HG02610 (cell line): ENCODE data around the gene ENOSF1.
"Not testable (repeated sequence)": the region's sequence is repeated elsewhere in the genome, so short reads cannot be mapped to it uniquely, and the experiment has no call there.

Experiments
- ATAC-seq: cut with Tn5 transposase; IDR thresholded peaks from one replicate; pipeline ENCODE4 v1.9.1; 2021; ENCODE audit warnings: mild to moderate bottlenecking, moderate library complexity; ENCODE audit not compliant: unreplicated experiment

ENOSF1 gene

DNA sequence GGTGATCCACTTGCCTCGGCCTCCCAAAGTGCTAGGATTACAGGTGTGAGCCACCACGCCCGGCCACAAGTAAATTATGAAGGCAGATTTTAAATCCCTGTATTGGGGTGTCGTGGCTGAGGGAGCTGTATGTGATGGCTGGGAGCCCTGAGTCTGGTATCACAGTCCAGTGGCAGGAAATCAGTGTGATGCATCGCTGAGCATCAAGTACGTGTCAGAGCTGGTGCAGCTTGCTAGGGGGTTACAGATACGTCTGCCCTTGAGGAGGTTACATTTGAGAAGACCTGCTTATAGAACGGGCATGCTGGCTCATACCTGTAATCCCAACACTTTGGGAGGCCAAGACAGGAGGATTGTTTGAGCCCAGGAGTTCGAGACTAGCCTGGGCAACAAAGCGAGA, 4.3 kb downstream of the ENOSF1 start:
- no peak for ATAC-seq

DNA sequence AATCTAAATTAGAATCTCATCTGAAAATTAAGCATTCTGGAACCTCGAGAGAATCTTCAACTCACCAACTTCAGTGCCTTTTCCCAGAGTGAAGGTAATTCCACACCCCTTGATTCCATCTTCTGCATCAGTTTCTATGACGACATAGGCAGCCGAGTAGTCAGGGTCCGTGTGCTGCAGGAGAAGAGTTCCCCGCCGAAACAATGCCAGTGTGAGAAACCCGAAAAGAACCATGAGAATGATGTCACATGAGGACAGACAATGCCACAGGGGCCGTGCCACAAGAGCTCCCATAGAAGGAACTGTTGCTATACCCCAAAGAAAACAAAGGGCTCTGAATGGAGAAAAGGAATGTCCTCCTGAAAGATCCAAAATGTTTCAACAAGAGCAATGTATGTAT, 6.0 kb downstream of the ENOSF1 start:
- no peak for ATAC-seq

DNA sequence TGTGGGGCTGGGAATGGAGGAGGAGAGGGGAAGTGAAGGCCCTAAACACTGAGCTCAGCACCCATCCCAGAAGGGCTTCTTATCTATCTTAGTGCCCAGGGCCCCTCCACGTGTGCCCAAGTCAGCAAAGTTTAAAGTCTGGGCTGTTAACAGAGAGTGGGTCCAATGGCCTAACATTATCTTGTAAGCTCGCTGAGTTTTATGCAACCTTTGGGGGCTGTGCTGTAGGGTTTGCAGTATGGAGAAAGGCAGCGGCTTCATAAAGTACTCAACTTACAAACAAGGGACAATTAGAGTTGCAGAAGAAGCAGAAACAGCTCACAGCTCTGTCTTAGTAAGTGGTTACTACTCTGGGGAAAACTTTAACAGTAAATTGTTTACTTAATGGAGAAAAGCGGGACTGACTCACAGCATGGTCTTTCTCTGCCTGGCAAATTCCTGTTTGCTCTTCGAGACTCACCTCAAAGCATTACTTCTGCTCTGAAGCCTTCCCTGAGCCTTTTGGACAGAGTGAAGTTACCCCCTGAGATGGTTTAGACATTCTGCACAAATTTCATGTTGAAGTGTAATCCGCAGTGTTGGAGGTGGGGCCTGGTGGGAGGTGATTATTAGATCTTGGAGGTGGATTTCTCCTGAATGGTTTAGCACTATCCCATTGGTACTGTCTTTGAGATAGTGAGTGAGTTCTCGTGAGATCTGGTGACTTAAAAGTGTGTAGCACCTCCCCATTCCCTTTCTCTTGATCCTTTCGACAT, 9.0 kb downstream of the ENOSF1 start:
- no peak for ATAC-seq

DNA sequence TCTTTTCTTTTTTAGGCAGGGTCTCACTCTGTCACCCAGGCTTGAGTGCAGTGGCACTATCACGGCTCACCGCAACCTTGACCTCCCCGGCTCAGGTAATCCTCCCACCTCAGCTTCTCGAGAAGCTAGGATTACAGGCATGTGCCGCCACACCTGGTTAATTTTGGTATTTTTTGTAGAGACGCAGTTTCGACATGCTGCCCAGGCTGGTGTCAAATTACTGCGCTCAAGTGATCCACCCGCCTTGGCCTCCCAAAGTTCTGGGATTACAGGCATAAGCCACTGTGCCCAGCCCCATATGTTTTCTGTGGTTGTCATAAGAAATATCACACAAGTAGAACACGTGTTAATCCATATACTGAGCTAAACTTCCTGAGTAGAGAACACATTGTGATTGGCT, 14.6 kb downstream of the ENOSF1 start:
- ATAC-seq, result no peak

DNA sequence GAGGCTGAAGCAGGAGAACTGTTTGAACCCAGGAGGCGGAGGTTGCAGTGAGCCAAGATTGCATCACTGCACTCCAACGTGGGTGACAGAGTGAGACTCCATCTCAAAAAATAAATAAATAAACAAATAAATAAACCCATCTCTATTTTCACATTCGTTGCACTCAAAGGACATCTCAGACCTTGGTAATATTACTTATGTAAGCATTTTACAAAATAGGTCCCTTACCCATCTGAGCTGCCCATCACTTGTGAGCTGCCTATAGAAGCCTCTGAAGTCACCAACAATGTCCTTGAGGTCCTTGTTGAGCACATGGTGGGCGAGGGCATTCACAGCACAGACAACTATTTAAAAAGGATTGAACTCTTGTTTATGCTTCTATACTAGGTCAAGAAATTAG, 15.4 kb downstream of the ENOSF1 start:
- no peak for ATAC-seq

DNA sequence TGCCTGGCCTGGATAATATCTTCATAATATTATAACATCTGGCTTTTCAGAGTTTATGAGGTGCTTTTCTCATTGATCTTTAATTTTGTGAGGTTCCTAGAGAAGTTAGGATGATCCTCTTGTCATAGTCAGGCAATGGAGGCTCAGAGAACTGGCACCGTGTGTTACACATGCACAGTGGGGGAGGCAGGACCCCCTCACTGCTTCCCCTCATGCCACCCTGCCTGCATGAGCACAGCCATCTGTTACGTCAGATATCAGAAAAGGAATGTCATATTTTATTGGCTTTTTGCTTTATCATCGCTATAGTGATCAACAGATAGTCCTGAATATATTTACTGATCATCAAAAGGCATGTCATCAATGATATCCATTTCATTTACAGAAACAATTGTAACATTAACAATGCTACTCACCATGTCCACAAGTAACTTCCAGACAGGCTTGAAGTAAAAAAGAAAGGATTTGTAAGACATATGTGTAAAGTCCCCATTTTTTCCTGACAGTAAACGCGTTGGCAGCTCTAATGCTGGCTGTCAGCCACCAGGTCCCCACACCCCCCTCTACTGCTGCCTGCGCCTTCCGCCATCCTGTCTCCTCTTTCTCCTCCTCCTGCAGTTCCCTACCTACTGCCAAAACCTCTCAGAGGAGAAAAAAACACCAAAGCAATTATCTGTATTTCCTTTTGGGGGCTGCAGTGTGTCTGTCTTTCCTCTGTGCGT, 18.8 kb downstream of the ENOSF1 start:
- ATAC-seq, result no peak

DNA sequence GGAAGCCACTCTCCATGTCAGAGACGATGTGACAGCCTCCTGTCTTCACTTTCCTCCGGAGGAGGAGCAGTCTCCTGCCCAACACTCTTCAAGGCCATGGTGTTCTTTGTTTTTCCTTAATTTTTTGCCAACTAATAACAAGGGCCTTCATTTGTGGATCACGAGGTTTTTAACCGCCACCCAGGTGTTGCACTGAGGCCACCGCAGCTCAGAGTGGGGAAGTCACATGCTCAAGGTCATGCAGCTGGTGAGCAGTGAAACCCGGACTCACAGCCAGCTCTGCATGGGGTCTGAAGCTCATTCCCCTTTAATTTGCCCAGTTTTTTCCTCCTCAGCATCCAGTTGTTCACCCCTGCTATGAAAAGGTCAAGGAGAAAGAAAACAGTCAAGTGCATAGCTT, 19.6 kb downstream of the ENOSF1 start:
- ATAC-seq, result no peak

DNA sequence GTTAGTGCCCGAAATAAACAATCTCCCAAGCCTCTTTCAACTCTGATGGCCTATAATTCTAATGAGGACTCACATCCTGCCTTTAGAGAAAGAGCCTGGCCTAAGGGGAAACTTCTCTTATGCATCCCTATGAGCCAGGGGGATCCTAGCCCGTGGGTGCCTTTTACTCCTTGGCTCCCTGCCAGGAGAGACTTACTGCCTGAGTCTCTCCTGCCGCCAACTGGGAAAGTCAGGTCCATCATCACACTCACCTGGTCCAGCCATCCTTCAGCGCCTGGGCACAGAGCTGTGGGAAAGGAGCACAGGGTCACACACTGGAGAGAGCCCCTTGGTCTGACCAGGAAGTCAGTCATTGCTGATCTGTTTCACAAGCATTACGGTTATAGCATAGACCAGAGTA, 24.1 kb downstream of the ENOSF1 start:
- ATAC-seq, result no peak

DNA sequence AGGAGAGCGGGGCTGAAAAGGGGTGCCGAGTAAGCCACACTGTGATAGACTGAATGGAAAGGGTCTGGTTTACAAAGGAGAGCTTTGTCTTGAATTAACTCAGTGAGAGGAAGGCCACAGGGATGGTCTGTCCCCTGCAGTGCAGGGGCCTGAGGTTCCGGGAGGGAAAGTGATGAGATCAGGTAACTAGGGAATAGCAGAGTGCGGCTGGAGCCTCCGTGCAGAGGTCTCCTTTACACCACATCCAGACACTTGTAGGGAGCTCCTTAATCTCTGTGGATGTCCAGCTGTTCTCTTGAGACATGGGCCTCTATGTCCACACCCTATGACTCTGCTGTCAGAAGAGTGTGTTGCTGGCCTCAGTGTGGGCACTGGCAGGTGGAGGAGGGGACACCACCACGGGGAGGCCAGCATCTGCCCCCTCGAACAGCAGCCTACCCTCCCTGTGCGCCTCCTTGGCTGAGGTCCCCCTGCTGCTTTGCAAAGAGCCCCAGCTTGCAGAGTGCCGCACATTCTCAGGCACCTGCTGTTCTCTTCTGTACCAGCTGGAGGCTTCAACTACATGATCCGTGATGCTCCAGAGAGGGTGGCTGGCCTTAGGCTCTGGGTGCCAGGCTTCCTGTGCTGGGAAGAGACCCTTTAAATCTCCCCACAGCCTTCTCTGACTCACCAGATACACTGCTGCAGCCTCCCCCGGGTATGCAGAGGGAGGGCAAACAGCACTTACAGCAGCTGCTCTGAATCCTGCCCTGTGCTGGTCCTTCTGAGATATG, 25.9 kb downstream of the ENOSF1 start:
- no peak for ATAC-seq

DNA sequence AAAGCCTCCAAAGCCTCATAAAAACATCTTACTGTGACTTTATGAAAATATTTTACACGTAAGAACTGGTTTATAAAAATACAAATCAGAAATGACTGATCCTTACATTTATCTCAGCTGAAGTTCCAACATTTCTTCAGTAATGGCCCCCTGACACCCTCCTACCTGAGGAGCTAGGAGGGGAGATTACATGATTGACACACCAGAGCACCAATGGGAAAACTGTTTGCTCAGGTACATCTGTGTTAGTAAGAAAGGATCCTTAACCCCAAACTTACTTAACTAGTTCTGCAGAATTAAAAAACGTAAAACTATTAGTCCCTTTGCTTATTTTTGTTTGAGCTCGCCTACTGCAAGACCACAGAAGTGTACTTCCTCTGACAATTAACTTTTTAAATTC, 27.0 kb downstream of the ENOSF1 start:
- ATAC-seq, result no peak

DNA sequence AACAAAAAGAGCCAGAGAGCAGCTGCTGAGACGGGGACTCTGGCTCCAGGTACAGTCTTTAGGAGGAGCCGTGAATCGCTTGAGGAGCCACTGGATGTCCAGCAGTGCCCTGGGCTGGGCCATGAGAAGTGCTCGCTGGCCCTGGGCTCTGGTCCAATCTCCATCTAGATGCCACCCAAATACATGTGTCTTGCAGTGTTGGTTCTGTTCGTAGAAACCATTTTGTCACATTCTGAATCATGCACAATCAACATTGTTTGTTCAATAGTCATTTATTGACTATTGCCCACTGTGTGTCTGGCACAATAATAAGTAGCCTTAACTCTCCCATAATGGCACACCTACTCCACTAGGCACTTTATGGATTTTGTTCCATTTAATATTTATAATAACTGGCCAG, 28.9 kb downstream of the ENOSF1 start:
- ATAC-seq, result no peak

DNA sequence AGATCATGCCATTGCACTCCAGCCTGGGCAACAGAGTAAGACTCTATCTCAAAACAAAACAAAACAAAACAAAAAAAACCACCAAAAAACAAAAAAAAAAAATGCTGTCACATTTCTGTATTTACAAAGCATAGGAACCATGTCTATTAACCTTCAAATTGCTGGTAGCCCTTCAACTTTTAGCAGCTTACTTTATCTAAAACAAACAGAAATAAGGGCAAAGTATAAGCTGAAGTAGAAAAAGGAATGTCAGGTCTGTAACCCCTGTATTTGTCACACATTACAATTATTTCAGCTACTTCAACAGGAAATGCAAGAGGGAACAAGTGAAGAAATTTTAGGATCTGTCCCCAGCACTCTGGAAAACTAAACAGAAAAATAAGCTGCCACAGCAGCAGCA, 29.6 kb downstream of the ENOSF1 start:
- ATAC-seq, result no peak

DNA sequence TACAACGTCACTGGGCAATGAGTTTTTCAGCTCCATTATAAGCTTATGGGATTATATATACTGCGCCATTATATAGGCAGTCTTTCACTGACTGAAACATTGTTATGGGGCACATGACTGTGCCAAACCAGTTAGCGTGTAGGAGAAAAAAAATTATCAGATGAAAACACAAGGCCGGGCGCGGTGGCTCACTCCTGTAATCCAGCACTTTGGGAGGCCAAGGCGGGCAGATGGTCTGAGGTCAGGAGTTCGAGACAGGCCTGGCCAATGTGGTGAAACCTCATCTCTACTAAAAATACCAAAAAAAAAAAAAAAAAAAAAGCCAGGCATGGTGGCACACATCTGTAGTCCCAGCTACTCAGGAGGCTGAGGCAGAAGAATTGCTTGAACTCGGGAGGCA, 30.0 kb downstream of the ENOSF1 start:
- not testable (repeated sequence) for ATAC-seq

DNA sequence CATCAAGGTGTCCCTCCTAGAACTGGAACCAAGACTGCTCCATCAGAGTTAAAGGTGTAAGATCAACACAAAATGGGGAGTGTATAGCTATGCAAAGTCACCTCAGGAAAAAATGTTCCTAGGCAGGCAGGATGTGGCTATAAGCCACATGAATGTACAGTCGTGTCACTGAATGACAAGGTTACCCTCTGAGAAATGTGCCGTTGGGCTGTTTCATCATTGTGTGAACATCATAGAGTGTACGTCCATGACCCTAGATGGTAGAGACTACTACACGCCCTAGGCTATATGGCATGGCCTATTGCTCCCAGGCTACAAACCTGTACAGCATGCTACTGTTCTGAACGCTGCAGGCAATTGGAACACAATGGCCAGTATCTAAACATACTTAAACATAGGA, 30.4 kb downstream of the ENOSF1 start:
- no peak for ATAC-seq

DNA sequence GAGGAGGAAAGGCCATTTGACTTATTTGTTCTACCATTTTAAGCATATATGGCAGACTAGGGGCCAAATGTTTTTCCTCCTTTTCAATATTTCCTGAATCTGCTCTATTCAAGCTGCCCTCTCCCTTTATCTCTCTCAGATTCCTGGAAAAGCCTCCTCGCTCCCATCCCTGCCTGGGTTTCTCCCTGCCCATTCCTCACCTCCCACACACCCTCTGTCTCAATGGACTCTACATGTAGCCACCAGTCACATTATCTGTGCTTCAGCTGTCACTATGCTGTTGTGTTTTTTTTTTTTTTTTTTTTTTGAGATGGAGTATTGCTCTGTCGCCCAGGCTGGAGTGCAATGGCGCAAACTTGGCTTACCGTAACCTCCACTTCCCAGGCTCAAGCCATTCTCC, 32.0 kb downstream of the ENOSF1 start:
- ATAC-seq, result no peak

DNA sequence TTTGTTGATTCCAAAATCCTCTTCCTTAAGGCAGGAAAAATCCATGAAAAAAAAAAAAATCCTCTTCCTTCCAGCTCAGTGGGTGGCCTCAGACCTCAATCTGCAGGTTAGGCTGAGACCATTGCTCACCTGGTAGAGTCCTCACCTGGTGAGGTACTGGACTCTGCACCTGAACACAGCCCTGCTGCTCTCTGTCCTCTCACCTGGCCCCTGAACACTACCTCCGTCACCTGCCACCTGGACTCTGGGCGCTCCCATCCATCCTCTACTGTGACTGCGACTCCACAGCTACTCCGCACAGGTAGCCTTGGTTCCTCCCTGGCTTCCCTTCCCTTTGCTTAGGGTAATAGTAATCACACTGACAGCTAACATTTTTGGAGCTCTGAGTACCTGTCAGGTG, 32.9 kb downstream of the ENOSF1 start:
- ATAC-seq, result no peak

DNA sequence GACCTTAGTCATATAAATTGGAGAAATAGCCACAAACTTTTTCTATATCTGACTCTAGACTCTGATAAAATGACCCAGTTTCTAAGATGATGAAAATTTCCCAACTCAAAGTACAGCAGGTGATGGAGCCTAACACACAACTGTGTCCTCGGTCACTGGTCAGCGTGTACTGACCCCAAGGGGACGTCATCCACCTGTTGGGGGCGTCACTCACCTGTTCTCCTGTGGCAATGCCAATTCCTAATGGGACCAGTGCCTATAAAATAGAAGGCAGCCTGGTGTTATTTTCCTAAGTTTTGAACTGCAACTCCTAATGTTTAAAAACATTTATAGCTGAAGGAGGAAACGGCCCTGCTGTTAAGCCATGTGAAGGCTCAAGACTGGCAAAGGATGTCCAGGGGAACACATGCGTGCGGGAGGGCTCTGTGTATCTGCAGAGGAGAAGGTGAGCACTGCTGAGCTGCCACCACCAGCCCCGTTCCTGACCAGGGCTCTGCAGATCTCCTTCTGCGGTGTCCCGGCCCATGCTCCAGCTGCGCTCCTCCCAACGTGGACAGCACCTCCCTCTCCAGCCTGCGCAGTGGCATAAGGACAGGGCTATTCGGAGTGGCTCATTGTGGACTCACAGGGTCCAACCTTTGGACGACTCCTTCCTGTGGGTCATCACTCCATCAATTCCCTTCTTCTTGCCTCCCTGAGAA, 33.8 kb downstream of the ENOSF1 start:
- no peak for ATAC-seq

DNA sequence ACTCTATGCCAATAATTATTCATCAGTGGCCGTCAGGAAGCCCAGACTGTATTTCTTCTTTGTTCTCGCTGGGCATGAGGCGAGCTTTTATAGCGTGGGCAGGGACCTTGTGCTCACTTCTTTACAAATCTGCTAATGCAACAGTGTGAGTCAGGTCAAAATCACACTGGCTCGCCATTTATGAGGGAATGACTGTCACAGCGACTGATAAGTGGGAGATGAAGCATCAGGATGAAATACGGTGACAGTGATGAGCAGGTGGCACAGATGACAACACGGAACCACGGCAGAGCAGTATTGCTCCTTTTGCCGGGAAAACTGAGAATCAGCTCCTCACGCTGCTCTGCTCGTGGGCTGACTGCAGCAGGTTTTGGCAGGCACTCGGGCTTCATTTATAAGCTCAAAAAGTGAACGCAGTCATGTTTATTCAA, 34.5 kb downstream of the ENOSF1 start:
- no peak for ATAC-seq

DNA sequence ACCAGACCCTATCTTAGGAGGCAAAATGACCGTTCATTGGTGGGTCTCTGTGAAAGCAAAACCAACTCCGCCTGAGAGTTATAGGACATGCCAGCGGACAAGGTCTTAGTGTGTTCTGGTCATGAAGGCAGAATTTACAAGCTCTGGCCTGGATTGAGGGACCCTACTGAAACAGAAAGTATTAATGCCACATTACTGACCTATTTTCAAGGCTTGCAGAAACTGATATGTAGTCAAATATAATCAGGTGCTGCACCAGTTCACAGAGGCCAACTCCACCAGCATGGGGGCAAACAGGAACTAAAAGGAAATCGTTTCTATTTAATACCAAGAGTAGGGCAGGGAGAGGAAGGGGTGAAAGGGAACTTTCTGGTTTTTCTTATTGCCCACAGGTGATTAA, 35.3 kb downstream of the ENOSF1 start:
- ATAC-seq, result peak; percentile 31

DNA sequence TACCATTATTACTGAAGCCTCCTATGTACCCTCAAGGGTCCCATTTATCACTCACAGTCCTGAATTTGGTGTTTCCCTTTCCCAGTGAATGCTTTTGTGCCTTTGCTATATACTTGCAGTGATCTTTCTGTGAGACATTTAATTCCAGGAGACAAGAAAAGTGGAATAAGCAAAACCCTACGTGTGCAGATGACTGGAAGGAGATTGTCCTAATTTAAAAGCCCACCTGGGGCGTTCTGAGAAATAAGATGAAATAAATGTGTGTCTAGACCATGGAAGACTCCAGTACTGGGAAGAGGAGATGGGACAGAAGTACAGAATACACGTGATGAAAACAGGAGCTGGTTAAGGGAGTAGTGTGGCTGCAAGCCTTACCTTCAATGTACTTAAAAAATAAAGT, 35.7 kb downstream of the ENOSF1 start:
- ATAC-seq, result no peak

DNA sequence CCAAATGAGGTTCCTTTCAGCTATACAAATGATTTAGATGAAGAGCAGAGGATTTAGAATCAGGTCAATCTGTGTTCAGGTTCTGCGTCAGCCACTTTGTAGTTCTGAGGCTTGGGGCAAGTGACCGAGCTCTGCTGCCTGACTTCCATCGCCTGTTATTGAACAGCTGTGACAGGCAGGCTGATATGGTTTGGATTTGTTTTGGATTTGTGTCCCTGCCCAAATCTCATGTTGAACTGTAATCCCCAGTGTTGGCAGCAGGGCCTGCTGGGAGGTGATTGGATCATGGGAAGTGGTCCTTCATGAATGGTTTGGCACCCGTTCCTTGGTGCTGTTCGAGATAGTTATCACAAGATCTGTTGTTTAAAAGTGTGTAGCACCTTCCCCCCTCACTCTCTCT, 36.4 kb downstream of the ENOSF1 start:
- ATAC-seq, result no peak
